GM23338 (cell line): ENCODE results near the gene SARDH. TPM values are rescaled to one million over a fixed set of nuclear protein-coding genes. Genes with fewer than 3 reads are reported as not detected.

Experiments used
- ATAC-seq: fragments of 200-7000 bp; cut with Tn5 transposase; 3 replicates; pipeline ENCODE4 v1.9.1; 2020
- DNase-seq: peaks from one replicate; pipeline ENCODE4 v3.0.0-alpha.2; 2015; ENCODE audit warnings: low spot score
- H2AFZ ChIP-seq: fragments of 200-600 bp; sonication (generic); 2 replicates; pipeline ENCODE4 v1.8.0; 2016; ENCODE audit warnings: antibody characterized with exemption, mild to moderate bottlenecking, moderate library complexity
- H3F3A ChIP-seq: fragments of 200-600 bp; sonication (generic); replicated peaks from 2 replicates; pipeline ENCODE4 v1.8.0; 2017; ENCODE audit warnings: antibody characterized with exemption, mixed run types, low read depth
- H3K27ac ChIP-seq: fragments of 200-600 bp; sonication (generic); 2 replicates; pipeline ENCODE4 v1.6.1; 2016; ENCODE audit warnings: low read depth
- H3K27me3 ChIP-seq: fragments of 200-600 bp; sonication (generic); 2 replicates; pipeline ENCODE4 v1.8.0; 2016; ENCODE audit warnings: mild to moderate bottlenecking, mixed run types, moderate library complexity; ENCODE audit not compliant: insufficient read depth
- H3K36me3 ChIP-seq: fragments of 200-600 bp; sonication (generic); 2 replicates; pipeline ENCODE4 v1.8.0; 2016; ENCODE audit warnings: mild to moderate bottlenecking; ENCODE audit not compliant: insufficient read depth
- H3K4me1 ChIP-seq: fragments of 200-600 bp; sonication (generic); 2 replicates; pipeline ENCODE4 v1.8.0; 2016; ENCODE audit warnings: mild to moderate bottlenecking, moderate library complexity; ENCODE audit not compliant: insufficient read depth
- H3K4me2 ChIP-seq: fragments of 200-600 bp; sonication (generic); 2 replicates; pipeline ENCODE4 v1.7.1; 2017; ENCODE audit warnings: mixed run types
- H3K4me3 ChIP-seq: fragments of 200-600 bp; sonication (generic); 2 replicates; pipeline ENCODE4 v1.6.1; 2016; ENCODE audit warnings: mixed run types
- H3K79me2 ChIP-seq: fragments of 200-600 bp; sonication (generic); replicated peaks from 2 replicates; pipeline ENCODE4 v1.8.0; 2017; ENCODE audit warnings: mild to moderate bottlenecking; ENCODE audit not compliant: insufficient read depth
- H3K9me2 ChIP-seq: fragments of 200-600 bp; sonication (generic); 2 replicates; pipeline ENCODE4 v1.8.0; 2017; ENCODE audit not compliant: insufficient read depth
- H4K20me1 ChIP-seq: fragments of 200-600 bp; sonication (generic); replicated peaks from 2 replicates; pipeline ENCODE4 v1.8.0; 2017; ENCODE audit warnings: mild to moderate bottlenecking; ENCODE audit not compliant: insufficient read depth
- H3K27ac Mint-ChIP-seq: 2 replicates; pipeline ENCODE4 v1.8.0; 2020; ENCODE audit warnings: inconsistent platforms, mild to moderate bottlenecking, moderate library complexity, mixed read lengths
- H3K27me3 Mint-ChIP-seq: 3 replicates; pipeline ENCODE4 v1.8.0; 2022; ENCODE audit warnings: low read depth, mild to moderate bottlenecking, moderate library complexity, mixed read lengths, inconsistent platforms; ENCODE audit not compliant: insufficient read depth, poor library complexity
- H3K36me3 Mint-ChIP-seq: 3 replicates; pipeline ENCODE4 v1.8.0; 2021; ENCODE audit warnings: low read depth, mild to moderate bottlenecking, inconsistent platforms, moderate library complexity, mixed read lengths
- H3K4me1 Mint-ChIP-seq: 3 replicates; pipeline ENCODE4 v1.8.0; 2020; ENCODE audit warnings: mild to moderate bottlenecking, inconsistent platforms, mixed read lengths
- H3K4me3 Mint-ChIP-seq: 3 replicates; pipeline ENCODE4 v1.8.0; 2021; ENCODE audit warnings: moderate library complexity, mild to moderate bottlenecking, inconsistent platforms, mixed read lengths
- H3K9me3 Mint-ChIP-seq: 3 replicates; pipeline ENCODE4 v1.8.0; 2020; ENCODE audit warnings: moderate library complexity, mild to moderate bottlenecking, inconsistent platforms, mixed read lengths
- ZNF462 ChIP-seq: fragments of 250-450 bp; sonication (Bioruptor Pico); IDR thresholded peaks from 2 replicates; pipeline ENCODE4 v1.5.0; 2020; ENCODE audit warnings: mild to moderate bottlenecking, moderate library complexity
- polyA plus RNA-seq: library from polyadenylated mRNA; unstranded; fragments of >200 nt; fragmentation: Nextera tagmentation; extraction: Ambion mirVana; gene quantifications from 2 replicates; pipeline ENCODE4 v1.2.1, GENCODE V29; 2016
- total RNA-seq: library from RNA; depleted of rRNA; stranded (reverse); fragments of >200 nt; shearing (Covaris generic); gene quantifications from 2 replicates; pipeline ENCODE4 v1.2.3, GENCODE V29; 2014

SARDH gene
- total and polyA plus RNA-seq, 2 experiments from 2014 or later, result 2.8 to 10.4 TPM

DNA sequence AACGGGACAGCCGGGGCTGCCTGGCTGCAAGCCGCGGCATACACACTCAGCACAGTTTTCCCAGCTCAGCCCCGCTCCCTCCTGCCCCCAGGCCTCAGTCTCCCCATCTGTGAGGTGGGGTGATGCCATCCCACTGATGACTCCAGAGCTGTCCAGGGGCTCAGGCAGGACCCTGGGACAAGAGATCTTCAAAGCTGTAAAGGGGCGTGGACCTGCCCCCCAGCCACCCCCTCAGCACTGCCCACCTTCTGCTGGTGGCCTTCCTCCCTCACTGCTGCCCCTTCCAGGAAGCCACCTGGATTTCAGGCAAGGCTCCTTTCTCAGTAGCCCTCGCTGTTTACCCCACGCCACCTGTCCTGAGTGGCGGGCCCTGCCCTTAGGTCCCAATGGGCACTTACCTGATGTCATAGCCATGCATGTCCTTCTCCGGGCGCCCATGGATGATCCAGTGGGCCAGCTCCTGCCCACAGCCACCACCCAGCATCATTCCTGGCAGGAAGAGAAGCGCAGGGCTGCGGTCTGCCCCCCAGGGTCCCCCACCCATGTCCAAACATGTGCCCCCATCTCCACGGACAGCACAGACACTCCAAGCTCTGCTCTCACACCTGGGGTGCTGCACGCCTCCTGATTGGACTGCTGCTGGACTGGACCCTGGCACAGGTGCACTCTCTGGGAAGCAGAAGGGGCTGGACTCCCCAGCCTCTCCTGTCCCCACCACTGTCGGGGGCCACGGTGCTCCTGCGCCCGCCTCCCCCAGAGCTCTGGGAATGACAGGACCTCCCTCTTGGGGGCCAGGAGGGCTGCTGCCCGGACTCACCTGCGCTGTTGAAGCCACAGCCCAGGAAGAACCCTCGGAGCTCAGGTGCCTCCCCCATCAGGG, 25.7 kb downstream of the SARDH start:
- no peak overlapping the region for H3K27ac ChIP-seq
- DNase-seq, result no peak

More for the DNA sequence above, 25.7 kb downstream of the SARDH start:
- TF ChIP-seq ZNF462 (CRISPR knock-in tag), result no peak
- no peak for ATAC-seq
- Histone ChIP-seq H3K79me2 (no peaks in the 10 kb centered on the region), H3K4me3 (no peak overlapping the region), H3K4me2 (no peak overlapping the region), H3F3A (no peaks in the 10 kb centered on the region), H3K9me2 (no peaks in the 10 kb centered on the region), H2AFZ (no peak overlapping the region), H3K36me3 (no peaks in the 10 kb centered on the region), H4K20me1 (no peaks in the 10 kb centered on the region), H3K27me3 (no peaks in the 10 kb centered on the region), H3K4me1 (no peaks in the 10 kb centered on the region)
- Mint-ChIP-seq H3K36me3 (no peaks in the 10 kb centered on the region), H3K4me1 (peaks cover 17% of the 10 kb centered on the region), H3K9me3 (no peaks in the 10 kb centered on the region), H3K27ac (no peak overlapping the region), H3K4me3 (no peak overlapping the region), H3K27me3 (peaks cover 8% of the 10 kb centered on the region)
